ENCODE data around the gene CD8B2. TPM values are rescaled to one million over a fixed set of nuclear protein-coding genes. Genes with fewer than 3 reads are reported as not detected.
A peak's percentile ranks its signal among the peaks of the same experiment; 100 is the strongest.
"Not testable (repeated sequence)": the region's sequence is repeated elsewhere in the genome, so short reads cannot be mapped to it uniquely, and the experiment has no call there.

CD8B2 gene
- total RNA-seq, 1 experiment from 2014 or later: not detected

DNA sequence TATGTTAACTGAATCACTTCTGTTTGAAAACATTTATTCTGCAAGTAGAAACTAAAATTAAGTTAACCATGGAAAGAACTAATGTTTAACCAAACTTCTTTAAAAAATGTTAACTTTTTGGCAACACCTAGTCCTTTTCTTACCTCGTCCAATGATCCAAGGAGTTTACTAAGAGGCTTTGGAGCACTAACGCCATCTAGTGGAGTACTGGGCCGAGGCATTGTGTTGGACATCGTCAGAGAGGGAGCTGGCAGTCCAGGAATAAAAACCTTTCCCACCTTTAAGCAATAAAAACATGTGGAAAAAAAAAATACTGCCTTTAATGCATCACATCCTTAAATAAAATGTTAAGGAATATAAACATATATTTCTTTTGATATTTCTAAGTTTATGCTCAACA lies 16.5 kb upstream of the CD8B2 start:
- in situ Hi-C loops (cut with HindIII; ENCODE audit: low pct_unique_long_range_greater_than_20kb, low sequenced_read_pairs); intact Hi-C loops (cut with micrococcal nuclease; ENCODE audit: unreplicated experiment): not testable (repeated sequence)

DNA sequence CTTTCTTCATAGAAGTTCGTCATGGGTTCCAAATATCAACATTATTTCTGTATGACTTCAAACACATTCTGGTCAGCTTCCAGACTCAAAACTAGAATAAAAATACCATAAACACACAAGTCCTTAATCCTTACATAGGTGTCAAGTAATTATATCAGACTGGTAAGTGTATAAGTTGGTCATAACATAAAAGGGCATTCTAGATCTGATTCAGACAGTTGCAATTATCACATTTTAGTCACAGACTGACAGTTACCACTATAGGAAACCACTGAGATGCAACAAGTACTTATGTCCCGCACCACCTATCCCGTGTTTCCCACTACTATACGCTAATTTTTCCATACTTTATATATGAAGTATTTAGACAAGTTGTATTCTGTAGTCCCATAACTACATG lies 9.5 kb upstream of the CD8B2 start:
- POLR2A ChIA-PET; H3K27ac ChIP-seq (ENCODE audit: low read length); H3K4me3 ChIP-seq (ENCODE audit: low read depth in 2 of 2, low read length in 2 of 2); H3K27me3 ChIP-seq (ENCODE audit: control insufficient read depth, insufficient read depth, low read length); ATAC-seq; in situ Hi-C loops (cut with HindIII; ENCODE audit: low pct_unique_long_range_greater_than_20kb, low sequenced_read_pairs); CTCF ChIA-PET; intact Hi-C loops (cut with micrococcal nuclease; ENCODE audit: unreplicated experiment); DNase-seq (ENCODE audit: low read depth, low spot score); H3K4me1 ChIP-seq (ENCODE audit: control insufficient read depth, insufficient read depth, low read length); BruUV-seq (replicated peaks); H3K9me3 ChIP-seq (ENCODE audit: control insufficient read depth, insufficient read depth, low read depth, low read length); H3K36me3 ChIP-seq (ENCODE audit: control insufficient read depth, insufficient read depth, low read length): not testable (repeated sequence)

More for the DNA sequence above, 16.5 kb upstream of the CD8B2 start:
- CTCF ChIA-PET; DNase-seq (ENCODE audit: low read depth, low spot score); H3K9me3 ChIP-seq (ENCODE audit: control insufficient read depth, insufficient read depth, low read depth, low read length); H3K27ac ChIP-seq (ENCODE audit: low read length); H3K36me3 ChIP-seq (ENCODE audit: control insufficient read depth, insufficient read depth, low read length); H3K4me3 ChIP-seq (ENCODE audit: low read depth in 2 of 2, low read length in 2 of 2); POLR2A ChIA-PET; BruUV-seq (replicated peaks); H3K4me1 ChIP-seq (ENCODE audit: control insufficient read depth, insufficient read depth, low read length); H3K27me3 ChIP-seq (ENCODE audit: control insufficient read depth, insufficient read depth, low read length): not testable (repeated sequence)
- peak; percentile 82 for ATAC-seq
- peak; percentile 65 for TF ChIP-seq CTCF (IDR thresholded peaks at IDR 0.05)

GRCh38 chr2:106479563-106479962 lies 7.6 kb upstream of the CD8B2 start:
- ATAC-seq; BruUV-seq (replicated peaks); H3K4me1 ChIP-seq (ENCODE audit: control insufficient read depth, insufficient read depth, low read length); in situ Hi-C loops (cut with HindIII; ENCODE audit: low pct_unique_long_range_greater_than_20kb, low sequenced_read_pairs); H3K27me3 ChIP-seq (ENCODE audit: control insufficient read depth, insufficient read depth, low read length); intact Hi-C loops (cut with micrococcal nuclease; ENCODE audit: unreplicated experiment); H3K36me3 ChIP-seq (ENCODE audit: control insufficient read depth, insufficient read depth, low read length); CTCF ChIA-PET; H3K27ac ChIP-seq (ENCODE audit: low read length); DNase-seq (ENCODE audit: low read depth, low spot score); H3K9me3 ChIP-seq (ENCODE audit: control insufficient read depth, insufficient read depth, low read depth, low read length); H3K4me3 ChIP-seq (ENCODE audit: low read depth in 2 of 2, low read length in 2 of 2); POLR2A ChIA-PET: not testable (repeated sequence)

- intact Hi-C loops (cut with micrococcal nuclease; ENCODE audit: unreplicated experiment): not testable (repeated sequence)
Observed at GRCh38 chr2:106487386-106488191, 425 bp downstream of the CD8B2 start.

DNA sequence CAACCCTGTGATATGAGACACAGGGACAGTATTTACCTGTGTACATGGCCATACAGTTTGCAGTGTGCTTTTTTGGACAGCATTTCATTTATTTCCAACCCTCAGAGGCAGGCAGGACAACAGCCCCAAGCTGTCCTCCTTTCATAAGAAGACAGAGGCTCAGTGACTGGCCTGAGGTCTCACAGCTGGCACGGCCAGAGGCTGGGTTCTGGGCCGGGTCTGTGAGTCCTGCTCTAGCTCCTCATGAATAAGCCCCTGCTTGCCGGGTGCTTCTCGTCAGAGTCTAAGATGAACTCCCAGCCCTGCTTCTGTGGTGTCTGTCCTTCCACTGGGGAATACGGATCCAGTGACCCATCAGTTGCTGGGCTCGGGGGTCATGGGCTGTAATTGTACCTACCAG lies 2.5 kb downstream of the CD8B2 start:
- H3K27me3 ChIP-seq (ENCODE audit: control insufficient read depth, insufficient read depth, low read length); H3K9me3 ChIP-seq (ENCODE audit: control insufficient read depth, insufficient read depth, low read depth, low read length); H3K4me3 ChIP-seq (ENCODE audit: low read depth in 2 of 2, low read length in 2 of 2); BruUV-seq (replicated peaks); H3K36me3 ChIP-seq (ENCODE audit: control insufficient read depth, insufficient read depth, low read length); H3K27ac ChIP-seq (ENCODE audit: low read length); H3K4me1 ChIP-seq (ENCODE audit: control insufficient read depth, insufficient read depth, low read length); ATAC-seq; intact Hi-C loops (cut with micrococcal nuclease; ENCODE audit: unreplicated experiment); POLR2A ChIA-PET; in situ Hi-C loops (cut with HindIII; ENCODE audit: low pct_unique_long_range_greater_than_20kb, low sequenced_read_pairs); DNase-seq (ENCODE audit: low read depth, low spot score); CTCF ChIA-PET: not testable (repeated sequence)

More at GRCh38 chr2:106487386-106488191, 425 bp downstream of the CD8B2 start:
- H3K27me3 ChIP-seq (ENCODE audit: control insufficient read depth, insufficient read depth, low read length); CTCF ChIA-PET; H3K4me1 ChIP-seq (ENCODE audit: control insufficient read depth, insufficient read depth, low read length); DNase-seq (ENCODE audit: low read depth, low spot score); H3K4me3 ChIP-seq (ENCODE audit: low read depth in 2 of 2, low read length in 2 of 2); BruUV-seq (replicated peaks); H3K9me3 ChIP-seq (ENCODE audit: control insufficient read depth, insufficient read depth, low read depth, low read length); H3K27ac ChIP-seq (ENCODE audit: low read length); in situ Hi-C loops (cut with HindIII; ENCODE audit: low pct_unique_long_range_greater_than_20kb, low sequenced_read_pairs); H3K36me3 ChIP-seq (ENCODE audit: control insufficient read depth, insufficient read depth, low read length); POLR2A ChIA-PET: not testable (repeated sequence)
- 0 out of 2 replicates have a peak, but pooled peaks have one; percentile 30 for ATAC-seq

- H3K9me3 ChIP-seq (ENCODE audit: control insufficient read depth, insufficient read depth, low read depth, low read length); H3K27me3 ChIP-seq (ENCODE audit: control insufficient read depth, insufficient read depth, low read length); ATAC-seq; POLR2A ChIA-PET; H3K27ac ChIP-seq (ENCODE audit: low read length); H3K4me3 ChIP-seq (ENCODE audit: low read depth in 2 of 2, low read length in 2 of 2); intact Hi-C loops (cut with micrococcal nuclease; ENCODE audit: unreplicated experiment); H3K36me3 ChIP-seq (ENCODE audit: control insufficient read depth, insufficient read depth, low read length); H3K4me1 ChIP-seq (ENCODE audit: control insufficient read depth, insufficient read depth, low read length); CTCF ChIA-PET; BruUV-seq (replicated peaks); in situ Hi-C loops (cut with HindIII; ENCODE audit: low pct_unique_long_range_greater_than_20kb, low sequenced_read_pairs); DNase-seq (ENCODE audit: low read depth, low spot score): not testable (repeated sequence)
Observed at GRCh38 chr2:106492399-106492798, 5.2 kb downstream of the CD8B2 start.

DNA sequence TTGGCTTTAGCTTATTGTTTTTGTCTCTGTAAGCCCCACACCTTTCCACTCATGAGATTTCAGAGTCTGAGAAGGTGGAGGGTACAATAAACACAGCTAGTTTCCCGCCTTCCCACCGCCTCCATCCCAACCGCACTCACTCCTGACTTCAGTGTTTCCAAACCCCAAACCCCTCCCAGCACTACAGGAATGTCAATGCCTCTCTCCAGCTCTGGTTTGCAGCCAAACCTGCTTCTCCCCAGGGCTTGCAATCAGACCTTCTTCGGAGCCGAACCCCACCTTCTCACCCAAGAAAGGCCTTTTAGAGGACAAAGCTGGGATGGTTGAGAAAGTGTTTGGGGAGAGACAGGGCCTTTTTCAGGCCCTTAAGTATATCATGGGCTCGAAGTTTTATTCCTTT lies 5.7 kb downstream of the CD8B2 start:
- intact Hi-C loops (cut with micrococcal nuclease; ENCODE audit: unreplicated experiment); H3K4me1 ChIP-seq (ENCODE audit: control insufficient read depth, insufficient read depth, low read length); H3K27ac ChIP-seq (ENCODE audit: low read length); ATAC-seq; H3K27me3 ChIP-seq (ENCODE audit: control insufficient read depth, insufficient read depth, low read length); POLR2A ChIA-PET; DNase-seq (ENCODE audit: low read depth, low spot score); H3K9me3 ChIP-seq (ENCODE audit: control insufficient read depth, insufficient read depth, low read depth, low read length); H3K36me3 ChIP-seq (ENCODE audit: control insufficient read depth, insufficient read depth, low read length); H3K4me3 ChIP-seq (ENCODE audit: low read depth in 2 of 2, low read length in 2 of 2); CTCF ChIA-PET; in situ Hi-C loops (cut with HindIII; ENCODE audit: low pct_unique_long_range_greater_than_20kb, low sequenced_read_pairs); BruUV-seq (replicated peaks): not testable (repeated sequence)

All from Panc1 (cell line).